ENCODE data around the gene TTK.

TTK gene

GRCh38 chr6:80004173-80005072 lies at the start of gene TTK:
TTK (plus strand) TSS chr6:80004649; CDS start chr6:80005844, 1,195 bp downstream.
- DNase-seq = peak; percentile 93

- DNase-seq = no peak
Observed at GRCh38 chr6:79954849-79955248, 49.6 kb upstream of the TTK start.

- no peak for DNase-seq
Observed at GRCh38 chr6:79964607-79965081, 39.8 kb upstream of the TTK start.

- no peak for DNase-seq
Observed at GRCh38 chr6:79967178-79967577, 37.3 kb upstream of the TTK start.

GRCh38 chr6:79969784-79970183 lies 34.7 kb upstream of the TTK start:
- no peak for DNase-seq

- DNase-seq = no peak
Observed at GRCh38 chr6:79971193-79971592, 33.3 kb upstream of the TTK start.

- DNase-seq = no peak
Observed at GRCh38 chr6:79981652-79982051, 22.8 kb upstream of the TTK start.

GRCh38 chr6:79984261-79984660 lies 20.2 kb upstream of the TTK start:
- DNase-seq = no peak

- no peak for DNase-seq
Observed at GRCh38 chr6:79985128-79985527, 19.3 kb upstream of the TTK start.

- no peak for DNase-seq
Observed at GRCh38 chr6:79989641-79990040, 14.8 kb upstream of the TTK start.

GRCh38 chr6:79993012-79993910 lies 11.2 kb upstream of the TTK start:
- DNase-seq = no peak

GRCh38 chr6:79993911-79994309 lies 10.5 kb upstream of the TTK start:
- DNase-seq = no peak

- DNase-seq = no peak
Observed at GRCh38 chr6:79997728-79998127, 6.7 kb upstream of the TTK start.

- no peak for DNase-seq
Observed at GRCh38 chr6:80001337-80001736, 3.1 kb upstream of the TTK start.

GRCh38 chr6:80003826-80004172 lies 650 bp upstream of the TTK start:
- no peak for DNase-seq

GRCh38 chr6:80005406-80005805 lies 957 bp downstream of the TTK start:
- no peak for DNase-seq

GRCh38 chr6:80006541-80006940 lies 2.1 kb downstream of the TTK start:
- no peak for DNase-seq

GRCh38 chr6:80009531-80009930 lies 5.1 kb downstream of the TTK start:
- no peak for DNase-seq

GRCh38 chr6:80010288-80010687 lies 5.8 kb downstream of the TTK start:
- DNase-seq = no peak

GRCh38 chr6:80015839-80016435 lies 11.5 kb downstream of the TTK start:
- no peak for DNase-seq

- no peak for DNase-seq
Observed at GRCh38 chr6:80020381-80021120, 16.1 kb downstream of the TTK start.

GRCh38 chr6:80021131-80021530 lies 16.7 kb downstream of the TTK start:
- no peak for DNase-seq

- no peak for DNase-seq
Observed at GRCh38 chr6:80021591-80021990, 17.1 kb downstream of the TTK start.
